ENCODE results near the gene SRI.
"Not testable (repeated sequence)": the region's sequence is repeated elsewhere in the genome, so short reads cannot be mapped to it uniquely, and the experiment has no call there.

The SRI gene, protein sequence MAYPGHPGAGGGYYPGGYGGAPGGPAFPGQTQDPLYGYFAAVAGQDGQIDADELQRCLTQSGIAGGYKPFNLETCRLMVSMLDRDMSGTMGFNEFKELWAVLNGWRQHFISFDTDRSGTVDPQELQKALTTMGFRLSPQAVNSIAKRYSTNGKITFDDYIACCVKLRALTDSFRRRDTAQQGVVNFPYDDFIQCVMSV

DNA sequence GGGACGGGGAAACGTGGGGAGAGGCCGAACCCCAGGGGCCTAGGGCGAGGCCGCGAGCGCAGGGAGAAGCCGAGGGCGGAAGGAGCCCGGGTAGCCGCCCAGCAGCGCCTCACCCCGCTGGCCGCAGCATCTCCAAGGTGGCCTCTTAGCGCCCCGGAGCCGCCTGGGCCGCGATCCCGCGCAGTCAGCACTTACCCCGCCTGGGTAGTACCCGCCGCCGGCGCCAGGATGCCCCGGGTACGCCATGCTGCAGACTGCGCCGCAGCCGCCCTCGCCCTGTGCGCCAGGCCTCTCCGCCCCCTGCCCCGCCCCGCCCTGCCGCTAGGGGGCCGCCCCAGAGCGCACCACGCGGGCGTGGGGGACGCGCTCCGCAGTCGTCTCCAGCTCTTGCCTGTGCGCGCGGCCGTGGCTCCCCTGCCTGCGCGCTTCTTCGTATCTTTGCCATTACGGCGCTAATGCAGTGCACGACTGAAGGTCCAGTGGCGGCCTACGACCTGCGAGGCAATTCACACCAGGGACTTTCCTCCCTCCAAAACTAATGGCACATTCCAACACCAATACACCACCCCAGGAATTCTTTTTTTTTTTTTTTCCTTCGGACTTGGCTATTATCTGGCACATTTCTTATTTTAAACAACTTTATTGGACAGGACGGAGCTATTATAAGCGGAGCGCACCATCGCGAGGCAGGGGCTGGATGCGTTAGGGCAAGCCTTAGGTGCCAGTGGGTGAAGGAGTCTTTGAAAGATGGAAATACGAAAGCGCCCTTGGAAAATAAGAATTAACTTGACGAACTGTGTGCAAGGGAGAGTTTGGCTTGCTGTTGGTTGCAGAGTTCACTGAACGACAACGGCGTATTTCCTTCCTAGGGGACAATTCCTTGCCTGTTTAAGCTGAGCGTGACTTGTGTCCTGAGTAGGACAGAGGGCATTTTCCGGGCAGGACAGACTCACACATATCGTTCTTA lies at the start of gene SRI:
SRI (minus strand) TSS at position 258 of the 967 bp plus-strand sequence; CDS start at position 246, 12 bp downstream.
- DNase-seq (ENCODE audit: low spot score), result peak; percentile 91

DNA sequence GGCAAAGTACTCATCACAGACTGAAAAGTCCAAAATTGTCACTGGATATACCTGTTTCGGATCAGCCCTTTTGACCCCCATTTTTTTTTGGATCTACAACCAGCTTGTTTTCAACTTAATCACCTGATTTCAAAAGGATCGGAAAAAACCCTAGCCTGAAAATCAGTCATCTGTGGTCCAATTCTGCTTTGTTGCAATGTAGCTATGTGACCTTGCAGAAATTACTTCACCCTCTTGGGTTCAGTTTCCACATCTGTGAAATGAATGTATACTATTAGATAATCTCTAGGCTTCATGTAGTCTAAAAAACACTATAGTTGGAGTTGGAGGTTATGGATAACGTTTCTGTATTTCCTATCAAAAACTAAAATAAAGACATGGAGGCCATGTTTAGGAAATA lies 49.7 kb upstream of the SRI start:
- no peak for DNase-seq (ENCODE audit: low spot score)

DNA sequence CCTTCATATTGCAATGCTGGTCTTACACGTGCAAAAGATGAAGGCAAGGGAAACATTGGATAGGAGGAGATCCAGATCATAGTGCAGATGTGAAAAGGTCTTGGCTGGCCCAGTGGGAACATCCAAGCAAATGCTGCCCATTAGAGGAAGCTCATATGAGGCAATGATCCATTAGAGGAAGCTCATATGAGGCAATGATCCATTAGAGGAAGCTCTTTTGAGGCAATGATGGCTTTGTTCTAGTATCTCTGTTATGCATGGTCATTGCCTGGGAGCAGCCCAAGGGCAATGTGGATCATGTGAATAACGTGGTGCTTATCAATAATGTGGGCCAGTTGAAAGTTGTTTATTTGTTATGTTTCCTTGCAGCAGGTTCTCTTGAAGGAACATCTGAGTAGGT lies 49.0 kb upstream of the SRI start:
- no peak for DNase-seq (ENCODE audit: low spot score)

DNA sequence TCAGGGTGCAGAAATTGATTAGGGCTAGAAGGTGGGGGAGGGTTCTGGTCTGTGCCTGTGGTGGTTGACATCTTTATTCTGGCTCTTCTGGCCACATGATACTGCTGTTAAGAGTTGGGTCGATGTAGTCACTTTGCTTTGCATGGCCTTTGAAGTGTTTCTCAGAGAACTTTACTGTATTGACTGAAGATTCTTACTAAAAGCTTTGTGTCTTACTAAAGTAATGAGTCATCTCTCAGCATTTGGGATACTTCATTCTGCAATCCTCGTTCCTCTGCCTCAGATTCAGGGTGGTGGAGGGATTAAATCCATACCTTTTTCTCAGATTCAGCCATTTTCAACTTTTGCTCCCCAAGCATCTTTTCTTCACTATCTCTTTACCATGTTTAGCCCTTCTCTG lies 48.2 kb upstream of the SRI start:
- no peak for DNase-seq (ENCODE audit: low spot score)

DNA sequence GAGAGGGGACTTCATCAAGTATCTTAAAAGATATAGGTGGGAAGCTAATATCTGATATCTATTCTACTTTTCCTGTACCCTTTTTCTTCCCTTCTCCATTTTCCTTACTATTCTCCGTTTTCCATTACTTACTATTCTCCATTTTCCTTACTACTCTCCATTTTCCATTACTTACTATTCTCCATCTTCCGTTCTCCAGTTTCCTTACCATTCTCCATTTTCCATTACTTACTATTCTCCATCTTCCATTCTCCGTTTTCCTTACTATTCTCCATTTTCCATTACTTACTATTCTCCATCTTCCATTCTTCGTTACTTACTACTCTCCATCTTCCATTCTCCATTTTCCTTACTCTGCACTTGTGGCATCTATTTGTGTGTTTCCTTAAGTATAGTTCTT lies 47.6 kb upstream of the SRI start:
- no peak for DNase-seq (ENCODE audit: low spot score)

DNA sequence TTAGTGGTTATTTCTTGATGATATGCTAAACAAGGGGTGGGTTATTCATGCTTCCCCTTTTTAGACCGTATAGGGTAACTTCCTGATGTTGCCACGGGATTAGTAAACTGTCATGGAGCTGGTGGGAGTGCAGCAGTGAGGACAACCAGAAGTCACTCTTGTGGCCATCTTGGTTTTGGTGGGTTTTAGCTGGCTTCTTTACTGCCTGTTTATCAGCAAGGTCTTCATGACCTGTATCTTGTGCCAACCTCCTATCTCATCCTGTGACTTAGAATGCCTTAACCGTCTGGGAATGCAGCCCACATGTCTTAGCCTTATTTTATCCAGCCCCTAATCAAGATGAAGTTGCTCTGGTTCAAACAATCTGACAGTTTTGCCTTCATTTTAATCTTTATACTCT lies 45.1 kb upstream of the SRI start:
- DNase-seq (ENCODE audit: low spot score), result not testable (repeated sequence)

DNA sequence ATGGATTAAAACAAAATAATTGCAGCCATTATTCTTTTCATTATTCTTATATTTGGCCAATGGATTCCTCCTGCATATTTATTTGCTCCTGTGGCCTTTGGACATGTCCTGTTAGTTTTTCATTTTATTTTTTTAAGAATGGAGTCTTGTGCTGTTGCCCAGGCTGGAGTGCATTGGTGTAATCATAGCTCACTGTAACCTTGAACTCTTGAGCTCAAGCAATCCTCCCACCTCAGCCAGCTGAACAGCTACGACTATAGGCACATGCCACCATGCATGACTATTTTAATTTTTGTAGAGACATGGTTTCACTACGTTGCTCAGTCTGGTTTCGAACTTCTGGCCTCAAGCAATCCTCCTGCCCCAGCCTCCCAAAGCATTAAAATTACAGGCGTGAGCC lies 42.7 kb upstream of the SRI start:
- DNase-seq (ENCODE audit: low spot score), result no peak

DNA sequence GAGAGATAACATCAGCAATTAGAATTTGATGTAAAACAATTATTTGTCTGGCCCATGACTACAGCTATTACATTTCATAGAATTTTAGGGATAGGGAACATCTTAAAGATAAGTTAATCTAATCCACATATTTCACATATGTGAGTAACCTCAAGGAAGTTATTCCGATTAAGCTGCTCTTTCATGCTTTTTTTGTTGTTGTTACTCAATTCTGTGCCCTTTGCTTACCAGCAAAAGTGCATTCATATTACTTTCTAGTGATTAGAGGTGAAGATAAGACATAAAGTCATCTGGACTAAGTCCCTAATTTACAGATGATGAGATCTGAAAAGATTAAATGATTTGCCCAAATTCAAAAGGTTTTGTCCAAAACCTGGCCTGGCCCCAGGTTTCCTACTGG lies 40.9 kb upstream of the SRI start:
- DNase-seq (ENCODE audit: low spot score), result no peak

DNA sequence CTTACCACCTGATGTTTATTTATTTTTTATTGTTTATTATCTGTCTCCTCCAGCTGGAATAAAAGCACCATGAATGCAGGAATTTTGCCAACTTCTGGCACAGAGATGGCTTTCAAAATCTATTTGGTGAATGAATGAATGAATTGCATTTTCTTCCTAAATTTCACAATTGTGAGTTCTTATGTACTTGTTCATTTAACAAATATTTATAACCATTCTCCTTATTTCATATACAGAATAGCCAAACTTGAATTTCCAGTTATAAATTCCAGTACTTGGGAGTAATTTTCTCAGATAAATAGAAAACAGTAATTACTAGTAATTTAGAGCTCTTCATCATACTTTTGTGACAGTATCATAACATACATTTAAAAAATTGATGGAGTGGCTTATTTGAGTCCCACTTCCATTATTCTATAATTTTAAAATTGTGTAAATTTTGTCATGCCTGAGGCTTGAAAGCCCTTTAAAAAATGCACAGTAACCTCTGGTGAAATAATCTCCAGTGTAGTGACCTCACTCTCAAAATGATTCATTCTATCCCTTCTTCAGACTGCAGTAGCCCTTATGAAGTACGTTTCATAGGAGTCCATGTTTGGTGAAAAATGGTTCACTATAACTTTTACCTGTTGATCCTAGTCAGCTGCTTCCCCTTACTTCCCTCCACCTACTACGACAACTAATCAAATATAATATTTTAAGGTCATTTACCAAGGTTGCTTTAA lies 40.0 kb upstream of the SRI start:
- no peak for DNase-seq (ENCODE audit: low spot score)

DNA sequence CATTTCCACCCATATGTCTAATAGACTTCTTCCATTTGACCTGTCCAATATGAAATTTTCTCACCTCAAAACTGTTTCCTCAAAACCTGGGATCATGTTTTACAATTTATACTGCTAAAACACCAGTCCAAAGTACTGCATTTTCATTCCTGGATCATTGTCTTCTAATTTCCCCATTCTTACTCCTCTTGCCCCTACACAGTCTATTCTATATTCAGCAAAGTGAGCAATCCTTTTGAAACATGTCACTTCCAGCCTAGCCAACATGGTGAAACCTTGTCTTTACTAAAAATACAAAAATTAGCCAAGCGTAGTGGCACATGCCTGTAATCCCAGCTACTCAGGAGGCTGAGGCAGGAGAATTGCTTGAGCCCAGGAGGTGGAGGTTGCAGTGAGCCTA lies 38.5 kb upstream of the SRI start:
- not testable (repeated sequence) for DNase-seq (ENCODE audit: low spot score)

DNA sequence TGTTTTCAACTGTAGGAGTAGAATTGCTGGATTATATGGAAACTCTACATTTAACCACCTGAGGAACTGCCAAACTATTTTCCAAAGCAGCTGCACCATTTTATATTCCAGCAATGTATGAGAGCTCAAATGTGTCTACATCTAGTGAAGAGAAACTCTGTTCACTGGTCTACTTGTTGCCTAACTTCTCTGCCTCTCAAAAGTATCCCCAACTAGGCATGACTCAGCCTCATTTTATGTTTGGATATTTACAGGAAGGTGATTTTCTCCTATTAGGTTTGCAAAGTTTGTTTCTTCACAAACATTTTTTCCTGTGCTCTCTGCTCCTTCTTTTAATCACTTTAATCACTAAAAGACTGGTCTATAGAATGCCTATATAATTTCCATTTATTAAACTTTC lies 37.1 kb upstream of the SRI start:
- DNase-seq (ENCODE audit: low spot score), result no peak

DNA sequence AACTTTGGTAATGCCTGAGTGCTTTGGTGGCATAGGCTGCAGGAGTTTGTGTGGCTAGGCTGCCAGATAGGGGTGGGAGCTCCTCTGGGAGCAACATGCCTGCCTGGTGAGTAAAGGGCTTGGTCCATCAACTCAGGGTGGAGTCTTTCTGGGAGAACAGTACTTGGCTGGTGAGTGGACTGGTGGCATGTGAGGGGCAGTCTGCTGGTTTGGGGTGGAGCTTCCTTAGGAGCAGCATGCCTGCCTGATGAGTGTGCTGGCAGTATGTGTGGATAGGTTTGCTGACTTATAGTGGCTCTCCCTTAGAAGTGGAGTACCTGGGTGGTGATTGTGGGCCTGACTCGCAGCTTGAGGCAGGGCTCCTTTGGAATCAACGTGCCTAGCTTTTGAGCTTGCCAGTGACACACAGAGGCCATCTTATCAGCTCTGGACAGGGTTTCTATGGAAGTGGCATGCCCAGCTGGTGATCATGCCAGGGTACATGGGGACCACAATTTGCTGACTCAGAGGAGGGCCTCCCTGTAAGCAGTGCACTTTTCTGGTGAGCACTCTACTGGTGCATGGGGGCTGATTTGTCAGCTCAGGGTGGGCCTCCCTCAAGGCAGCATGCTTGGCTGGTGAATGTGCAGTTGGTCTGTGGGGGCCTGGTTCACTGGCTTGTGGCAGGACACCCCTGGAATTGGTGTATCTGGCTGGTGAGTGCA lies 35.0 kb upstream of the SRI start:
- DNase-seq (ENCODE audit: low spot score), result no peak

DNA sequence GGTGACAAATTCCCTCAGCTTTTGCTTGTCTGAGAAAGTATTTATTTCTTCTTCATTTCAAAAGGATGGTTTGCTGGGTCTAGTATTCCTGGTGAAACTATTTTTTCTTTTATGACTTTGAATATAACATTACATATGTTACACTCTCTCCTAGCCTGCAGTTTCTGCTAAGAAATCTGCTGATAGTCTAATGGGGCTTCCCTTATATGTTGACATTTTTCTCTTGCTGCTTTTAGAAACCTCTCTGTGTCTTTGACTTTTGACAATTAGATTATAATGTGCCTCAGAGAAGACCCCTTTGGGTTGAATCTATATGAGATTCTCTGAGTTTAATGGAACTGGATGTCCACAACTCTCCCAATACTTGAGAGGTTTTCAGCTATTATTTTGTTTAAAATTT lies 33.8 kb upstream of the SRI start:
- DNase-seq (ENCODE audit: low spot score), result no peak

DNA sequence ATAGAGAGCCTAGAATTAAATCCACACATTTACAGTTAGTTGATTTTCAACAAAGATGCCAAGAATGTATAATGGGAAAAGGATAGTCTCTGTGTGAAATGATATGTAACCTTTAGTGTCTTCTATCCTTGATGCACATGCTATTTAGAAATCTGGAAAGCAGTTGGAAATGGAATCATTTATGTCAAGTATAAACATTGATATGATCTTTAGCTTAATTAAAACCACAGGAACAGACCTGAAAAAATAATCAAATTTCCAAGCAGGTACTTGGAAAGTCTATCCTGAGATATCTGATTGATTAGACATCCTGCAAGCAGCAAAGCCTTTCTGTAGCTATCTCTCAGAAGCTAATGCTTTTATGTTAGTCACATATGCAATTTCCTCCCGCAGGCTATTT lies 24.4 kb upstream of the SRI start:
- no peak for DNase-seq (ENCODE audit: low spot score)

DNA sequence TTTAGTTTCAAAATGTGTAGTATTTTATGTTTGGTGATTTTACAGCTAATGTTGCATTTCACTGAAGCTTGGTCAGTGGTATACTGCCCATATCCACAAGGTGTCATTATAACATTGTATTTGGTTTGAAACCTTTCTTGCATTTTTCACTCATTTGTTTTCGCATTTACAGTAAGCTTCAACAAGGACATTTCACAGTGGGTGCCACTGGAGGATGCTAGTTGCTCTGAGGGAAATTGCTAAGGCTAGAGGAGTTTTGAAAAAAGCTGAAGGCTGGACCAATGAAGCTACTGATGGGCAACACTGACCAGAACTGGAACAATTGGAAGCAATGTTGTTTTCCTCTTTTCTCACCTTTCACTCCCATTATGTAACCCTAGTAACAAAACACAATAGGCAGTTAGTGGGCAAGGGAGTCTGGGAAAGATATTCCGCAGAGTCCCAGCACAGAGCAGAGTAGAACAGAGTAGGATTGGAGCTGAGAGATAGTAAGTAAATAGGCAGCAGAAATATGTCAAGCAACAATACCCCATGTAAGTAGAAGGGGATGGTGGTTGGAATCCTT lies 23.6 kb upstream of the SRI start:
- DNase-seq (ENCODE audit: low spot score), result peak; percentile 21

DNA sequence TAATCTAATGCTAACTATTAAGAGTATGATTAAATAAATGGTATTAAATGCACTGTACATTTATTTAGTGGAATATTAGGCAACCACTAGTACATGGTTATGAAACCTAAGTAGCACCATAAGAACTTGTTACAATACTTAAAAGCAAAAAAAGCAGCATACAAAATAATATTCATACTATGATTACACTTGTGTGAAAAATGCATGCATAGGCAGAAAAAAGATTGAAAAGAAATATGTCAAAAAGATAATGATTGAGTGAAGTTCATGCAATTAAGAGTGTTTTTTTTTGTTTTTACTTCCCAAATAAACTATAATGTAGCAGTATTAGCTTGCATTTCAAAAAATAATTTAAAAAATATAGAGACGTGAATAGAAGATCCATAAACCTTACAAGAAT lies 20.0 kb upstream of the SRI start:
- no peak for DNase-seq (ENCODE audit: low spot score)

DNA sequence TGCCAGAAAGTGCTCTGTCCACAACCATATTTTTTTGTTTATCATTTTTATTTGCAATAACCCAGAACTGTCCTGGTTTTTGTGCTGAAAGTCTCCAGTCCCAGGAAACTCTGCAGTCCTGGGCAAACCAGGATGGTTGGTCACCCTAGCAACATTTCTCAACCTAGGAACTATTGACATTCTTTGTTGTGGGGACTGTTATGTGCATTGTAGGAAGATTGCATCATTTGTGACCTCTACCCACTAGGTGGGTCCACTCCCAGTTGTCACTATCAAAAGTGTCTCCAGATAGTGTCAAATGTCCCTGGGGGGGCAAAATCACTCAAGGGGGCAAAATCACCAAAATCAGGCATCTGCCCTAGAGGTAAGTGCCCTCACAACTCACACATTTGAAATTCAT lies 14.0 kb upstream of the SRI start:
- DNase-seq (ENCODE audit: low spot score), result no peak

DNA sequence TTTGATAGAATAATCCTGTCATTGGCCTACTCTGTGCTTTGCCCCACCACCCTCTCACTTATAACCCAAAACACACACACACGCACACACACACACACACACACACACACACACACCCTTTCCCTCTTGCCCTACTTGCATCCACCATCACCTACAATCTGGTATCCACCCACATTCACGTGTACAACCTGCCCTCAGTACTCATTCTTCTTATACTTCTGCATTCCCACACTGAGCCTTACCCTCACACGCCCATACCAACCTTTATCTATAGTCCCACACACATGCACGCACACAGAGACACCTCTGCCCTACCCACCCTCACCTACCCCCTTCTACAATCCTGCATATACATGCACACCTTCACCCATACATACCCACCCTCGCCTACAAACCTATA lies 10.8 kb upstream of the SRI start:
- DNase-seq (ENCODE audit: low spot score), result no peak

DNA sequence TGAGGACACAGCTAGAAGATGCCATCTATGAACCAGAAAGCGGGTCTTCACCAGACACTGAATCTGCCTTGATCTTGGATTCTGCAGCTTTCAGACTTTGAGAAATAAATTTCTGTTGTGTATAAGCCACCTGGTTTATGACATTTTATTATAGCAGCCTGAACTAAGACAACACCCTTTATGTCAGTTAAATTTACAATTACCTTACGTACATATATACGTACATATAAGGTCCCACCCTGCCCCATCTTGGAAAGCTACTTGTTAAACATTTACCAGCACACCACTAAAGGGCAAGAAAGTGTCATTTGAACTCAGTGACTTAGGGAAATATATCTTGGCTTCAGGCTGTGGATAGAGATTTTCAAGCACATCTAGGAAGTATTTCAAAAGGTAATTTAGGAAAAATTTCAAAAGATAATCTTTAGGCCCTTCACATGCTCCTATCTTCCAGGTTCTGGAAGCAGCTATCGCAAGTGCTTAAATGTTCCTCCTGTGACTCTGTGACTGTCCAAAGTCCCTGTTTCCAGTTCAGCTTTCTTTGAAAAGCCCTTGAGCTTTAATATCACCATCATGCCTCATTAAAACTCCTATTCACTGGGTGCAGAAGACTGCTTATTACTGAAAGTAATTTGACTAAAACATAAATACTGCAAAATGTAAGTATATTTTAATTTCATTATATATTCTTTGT lies 9.6 kb upstream of the SRI start:
- DNase-seq (ENCODE audit: low spot score), result no peak

DNA sequence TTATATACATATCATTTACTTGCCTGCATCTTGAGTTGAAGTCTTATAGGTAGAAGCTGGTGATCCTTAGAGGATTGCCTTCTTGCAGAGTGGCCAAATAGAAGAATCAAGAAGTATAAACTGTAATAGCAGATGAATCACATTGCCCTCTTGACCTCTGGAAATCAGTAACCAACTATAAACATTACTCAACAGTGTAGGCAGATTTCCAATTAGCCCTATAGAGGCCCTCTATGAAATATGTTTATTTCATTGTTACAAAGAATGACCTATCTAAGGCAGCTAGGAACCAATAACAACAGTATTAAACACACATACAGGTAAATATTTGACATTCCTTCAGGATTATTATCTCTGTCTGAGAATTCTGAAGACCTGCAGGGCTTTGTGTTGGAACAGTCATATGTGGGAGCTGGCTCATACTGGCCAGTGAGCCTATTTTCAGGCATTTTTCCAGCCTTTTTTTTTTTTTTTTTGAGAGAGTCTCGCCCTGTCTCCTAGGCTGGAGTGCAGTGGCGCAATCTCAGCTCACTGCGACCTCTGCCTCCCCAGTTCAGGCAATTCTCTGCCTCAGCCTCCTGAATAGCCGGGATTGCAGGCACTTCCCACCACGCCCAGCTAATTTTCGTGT lies 7.2 kb upstream of the SRI start:
- no peak for DNase-seq (ENCODE audit: low spot score)

DNA sequence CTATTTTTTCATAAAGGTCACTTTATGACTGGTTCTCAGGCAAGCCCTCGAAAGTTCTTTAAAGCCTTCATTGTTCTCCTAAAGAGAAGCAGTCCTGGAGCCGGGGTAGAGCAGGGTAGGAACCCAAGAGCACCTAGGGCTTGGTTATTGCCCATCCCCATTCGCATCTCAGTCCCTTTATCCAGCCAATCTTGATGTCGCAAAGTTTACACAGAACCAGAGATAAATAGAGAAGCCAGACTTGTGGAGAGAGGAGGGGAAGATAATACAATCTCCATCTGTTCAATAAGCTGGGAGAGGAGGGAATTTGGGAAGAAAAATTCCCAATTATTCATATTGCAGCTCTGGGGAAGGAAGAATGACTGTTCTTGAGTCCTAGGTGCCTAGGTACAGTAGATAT lies 6.4 kb upstream of the SRI start:
- no peak for DNase-seq (ENCODE audit: low spot score)
